GM19463 (cell line): ENCODE measurements around the gene ANKLE2.
A peak's percentile ranks its signal among the peaks of the same experiment; 100 is the strongest.
"Not testable (repeated sequence)": the region's sequence is repeated elsewhere in the genome, so short reads cannot be mapped to it uniquely, and the experiment has no call there.

ENCODE experiments used
- ATAC-seq: cut with Tn5 transposase; IDR thresholded peaks from one replicate; pipeline ENCODE4 v1.9.1; 2021; ENCODE audit warnings: mild to moderate bottlenecking, moderate library complexity; ENCODE audit not compliant: unreplicated experiment

The ANKLE2 gene

DNA sequence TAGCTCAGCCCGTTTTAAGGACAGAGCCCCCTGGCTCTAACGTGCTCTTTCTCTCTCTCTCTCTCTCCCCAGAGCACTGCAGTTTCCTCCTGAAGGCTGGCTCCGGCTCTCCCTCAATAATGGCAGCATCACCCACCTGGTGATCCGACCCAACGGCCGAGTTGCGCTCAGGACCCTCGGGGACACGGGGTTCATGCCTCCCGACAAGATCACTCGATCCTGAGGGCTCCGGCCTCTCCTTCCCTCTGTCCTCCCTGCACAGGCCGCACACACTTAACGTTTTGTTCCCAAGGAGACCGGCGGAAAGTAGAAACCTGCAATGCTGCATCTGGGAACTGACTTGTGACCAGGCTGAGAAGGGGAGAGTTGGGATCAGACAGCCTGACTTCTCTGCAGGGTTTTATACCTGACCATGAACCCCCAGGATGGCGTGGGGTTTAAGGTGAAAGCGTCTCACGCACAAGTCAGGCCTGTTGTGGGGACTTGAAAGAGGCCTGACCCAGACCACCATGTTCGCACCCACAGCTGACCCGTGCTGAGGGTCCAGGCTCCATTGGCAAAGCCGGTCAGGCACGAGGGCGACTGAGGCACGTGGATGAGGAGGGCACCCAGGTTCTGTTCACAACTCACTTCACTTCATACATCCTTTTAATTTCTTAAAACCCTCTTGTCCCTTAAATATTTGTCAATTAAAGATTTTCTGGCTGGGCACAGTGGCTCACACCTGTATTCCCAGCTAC, 40.9 kb downstream of the ANKLE2 start:
- ATAC-seq: no peak

DNA sequence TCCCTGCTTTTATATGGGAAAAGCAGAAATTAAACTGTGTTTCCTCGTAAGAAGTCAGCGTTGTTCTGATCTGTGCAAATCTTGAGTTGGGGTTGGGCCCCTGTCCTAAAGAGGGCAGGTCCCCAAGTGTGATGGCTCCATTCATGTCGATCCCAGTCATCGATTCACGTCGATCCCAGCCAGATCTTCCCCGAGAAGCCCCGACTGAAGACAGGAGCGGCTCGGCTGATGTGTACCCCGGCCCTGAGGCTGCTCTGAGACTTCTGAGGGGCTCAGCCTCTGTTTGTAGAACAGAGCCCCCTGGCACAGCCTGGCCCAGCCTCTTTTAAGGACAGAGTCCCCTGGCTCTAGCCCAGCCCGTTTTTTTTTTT, 41.7 kb downstream of the ANKLE2 start:
- no peak for ATAC-seq

DNA sequence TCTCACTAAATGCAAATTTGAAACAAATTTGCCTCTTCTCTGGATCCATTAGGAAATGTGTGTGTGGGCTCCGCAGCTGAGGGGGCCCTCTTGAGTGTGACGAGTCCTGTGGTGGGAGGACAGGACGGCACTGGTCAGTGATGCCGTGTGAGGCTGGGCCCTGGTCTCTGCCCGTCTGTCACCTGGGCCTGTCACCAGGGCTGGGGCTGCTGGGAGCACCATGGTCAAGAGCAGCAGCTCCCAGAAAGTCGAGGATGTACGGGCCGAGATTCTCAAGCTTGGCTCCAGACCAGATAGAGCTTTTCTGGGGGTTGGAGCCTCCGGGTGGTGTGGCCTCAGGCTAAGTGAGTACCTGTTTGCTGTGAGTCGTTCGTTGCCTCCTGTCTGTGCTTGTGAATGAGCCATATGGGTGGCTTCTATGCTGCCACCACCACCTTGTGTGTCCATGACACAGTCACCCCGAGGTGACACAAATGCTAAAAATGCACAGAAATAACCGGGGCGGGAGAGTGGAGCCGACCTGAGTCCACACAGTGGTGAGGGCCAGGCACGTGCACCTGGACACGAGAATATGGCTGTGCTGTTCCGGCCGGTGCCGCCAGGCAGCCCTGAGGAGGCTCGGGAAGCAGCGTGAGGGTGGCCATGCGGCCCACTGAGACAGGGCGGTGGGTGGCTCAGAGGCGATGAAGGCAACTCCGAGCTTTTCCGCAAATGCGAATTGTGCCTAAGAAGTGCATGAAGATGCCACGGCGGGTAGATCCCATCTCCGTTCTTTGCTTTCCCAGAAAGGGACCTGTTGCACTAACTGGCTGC, 42.3 kb downstream of the ANKLE2 start:
- no peak for ATAC-seq

DNA sequence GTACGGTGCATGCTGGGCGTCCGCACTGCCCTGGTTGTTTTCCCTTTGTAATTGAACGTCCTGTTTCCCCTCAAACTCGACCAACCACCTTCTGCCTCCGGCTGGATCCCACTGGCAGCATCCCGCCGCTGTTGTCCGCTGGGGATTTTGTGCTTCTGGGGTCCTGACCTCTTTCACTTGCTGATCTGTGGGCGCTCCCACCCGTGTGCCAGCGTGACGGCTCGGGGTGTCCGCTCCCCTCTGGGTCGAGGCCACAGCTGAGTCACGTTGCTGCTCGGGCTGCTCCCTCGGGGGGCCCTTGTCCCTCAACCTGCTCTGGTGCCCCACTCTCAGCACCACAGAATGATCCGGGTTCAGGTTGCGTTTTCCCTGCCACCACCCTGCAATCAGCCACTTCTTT, 43.0 kb downstream of the ANKLE2 start:
- no peak for ATAC-seq

DNA sequence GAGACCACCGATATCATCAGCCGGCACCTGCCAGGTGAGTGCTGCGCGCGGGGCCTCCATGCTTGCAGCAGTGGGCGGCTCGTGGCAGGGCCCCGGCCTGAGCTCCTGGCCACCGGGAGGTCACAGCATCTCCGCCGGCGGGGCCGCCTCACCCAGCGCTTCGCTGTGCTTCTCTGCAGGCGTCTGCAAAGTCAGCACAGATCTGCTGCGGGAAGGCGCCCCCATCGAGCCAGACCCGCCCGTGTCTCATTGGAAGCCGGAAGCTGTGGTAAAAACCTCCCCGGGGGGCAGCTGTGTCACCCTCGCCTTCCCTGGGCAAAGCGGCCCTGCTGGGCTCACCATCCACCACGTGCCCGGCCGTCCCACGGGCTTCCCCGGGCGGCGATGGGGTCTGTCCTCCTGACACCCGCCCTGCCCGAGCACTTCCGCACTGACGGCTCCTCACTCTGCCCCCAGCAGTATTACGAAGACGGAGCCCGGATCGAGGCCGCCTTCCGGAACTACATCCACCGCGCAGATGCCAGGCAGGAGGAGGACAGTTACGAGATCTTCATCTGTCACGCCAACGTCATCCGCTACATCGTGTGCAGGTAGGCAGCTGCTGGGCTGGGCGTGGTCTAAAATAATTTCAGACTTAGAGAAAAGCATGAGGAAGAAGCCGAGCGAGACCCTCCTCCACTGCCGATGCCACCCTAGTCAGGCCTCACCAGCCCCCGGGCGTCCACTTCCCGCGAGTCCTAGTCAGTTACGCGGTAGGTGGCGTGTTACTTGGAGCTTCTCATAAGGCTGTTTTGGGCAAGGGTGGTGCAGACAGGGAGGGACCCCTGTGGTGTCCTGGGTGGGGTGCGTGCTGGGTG, 43.9 kb downstream of the ANKLE2 start:
- ATAC-seq: no peak

DNA sequence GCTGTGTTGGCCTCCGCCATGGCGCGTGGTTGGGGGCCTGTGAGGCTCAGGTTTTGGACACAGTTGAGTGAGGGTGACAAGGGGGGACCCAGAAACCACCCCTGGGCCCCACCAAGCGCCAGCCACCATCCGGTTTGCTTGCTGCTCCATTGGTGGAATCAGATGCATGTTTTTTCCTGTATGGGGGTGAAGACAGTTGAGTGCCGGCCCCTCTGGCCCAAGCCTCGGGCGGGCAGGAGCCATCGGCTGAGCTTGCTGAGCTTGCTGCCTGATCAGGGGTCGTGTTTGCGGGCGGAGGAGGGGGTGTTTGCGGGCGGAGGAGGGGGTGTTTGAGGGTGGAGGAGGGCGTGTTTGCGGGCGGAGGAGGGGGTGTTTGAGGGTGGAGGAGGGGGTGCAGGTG, 44.6 kb downstream of the ANKLE2 start:
- ATAC-seq: no peak

DNA sequence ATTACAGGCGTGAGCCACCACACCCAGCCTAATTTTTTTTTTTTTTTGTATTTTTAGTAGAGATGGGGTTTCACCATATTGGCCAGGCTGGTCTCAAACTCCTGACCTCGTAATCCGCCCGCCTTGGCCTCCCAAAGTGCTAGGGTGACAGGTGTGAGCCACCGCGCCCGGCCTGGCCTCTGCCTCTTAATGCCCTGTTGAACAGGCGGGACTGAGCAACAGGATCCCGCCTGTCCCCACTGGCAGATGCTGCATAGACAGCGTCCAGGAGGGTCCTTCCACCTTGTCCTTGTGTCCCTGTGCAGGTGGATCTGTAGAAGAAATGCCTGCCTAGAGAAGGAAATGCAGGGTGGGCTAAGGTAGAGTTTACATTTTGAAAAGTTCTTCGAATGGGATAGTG, 45.3 kb downstream of the ANKLE2 start:
- ATAC-seq: no peak

DNA sequence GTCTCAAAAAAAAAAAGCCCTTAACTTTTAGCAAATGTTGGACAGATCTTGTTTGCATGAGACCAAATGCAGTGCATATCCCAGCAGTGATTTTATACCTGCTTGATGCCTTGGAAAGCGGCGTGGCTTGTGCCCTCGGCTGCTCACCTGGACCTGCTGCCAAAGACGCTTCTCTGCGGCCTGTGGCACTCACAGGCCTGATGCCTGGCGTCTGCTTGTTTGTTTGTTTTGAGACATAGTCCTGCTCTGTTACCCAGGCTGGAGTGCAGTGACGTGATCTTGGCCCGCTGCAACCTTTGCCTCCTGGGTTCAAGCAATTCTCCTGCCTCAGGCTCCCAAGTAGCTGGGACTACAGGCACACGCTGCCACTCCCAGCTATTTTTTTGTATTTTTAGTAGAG, 45.8 kb downstream of the ANKLE2 start:
- ATAC-seq: no peak

DNA sequence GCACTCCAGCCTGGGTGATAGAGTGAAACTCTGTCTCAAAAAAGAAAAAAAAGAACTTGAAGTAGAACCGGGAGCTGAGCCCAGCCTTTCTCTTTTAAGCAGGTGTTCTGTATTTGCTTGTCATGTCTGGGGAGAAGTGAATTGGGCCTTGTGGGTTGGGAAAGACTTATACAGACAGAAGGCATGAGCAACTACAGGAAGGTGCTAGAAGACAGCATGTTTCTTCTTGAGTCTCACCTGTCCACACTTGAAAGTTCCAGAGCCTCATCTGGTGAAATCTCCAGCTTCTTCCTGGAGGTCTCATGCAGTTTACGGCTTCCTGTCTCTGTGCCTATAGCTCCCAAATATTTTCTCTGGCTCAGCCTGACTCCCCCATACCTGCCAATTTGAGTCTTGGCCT, 48.5 kb downstream of the ANKLE2 start:
- no peak for ATAC-seq

DNA sequence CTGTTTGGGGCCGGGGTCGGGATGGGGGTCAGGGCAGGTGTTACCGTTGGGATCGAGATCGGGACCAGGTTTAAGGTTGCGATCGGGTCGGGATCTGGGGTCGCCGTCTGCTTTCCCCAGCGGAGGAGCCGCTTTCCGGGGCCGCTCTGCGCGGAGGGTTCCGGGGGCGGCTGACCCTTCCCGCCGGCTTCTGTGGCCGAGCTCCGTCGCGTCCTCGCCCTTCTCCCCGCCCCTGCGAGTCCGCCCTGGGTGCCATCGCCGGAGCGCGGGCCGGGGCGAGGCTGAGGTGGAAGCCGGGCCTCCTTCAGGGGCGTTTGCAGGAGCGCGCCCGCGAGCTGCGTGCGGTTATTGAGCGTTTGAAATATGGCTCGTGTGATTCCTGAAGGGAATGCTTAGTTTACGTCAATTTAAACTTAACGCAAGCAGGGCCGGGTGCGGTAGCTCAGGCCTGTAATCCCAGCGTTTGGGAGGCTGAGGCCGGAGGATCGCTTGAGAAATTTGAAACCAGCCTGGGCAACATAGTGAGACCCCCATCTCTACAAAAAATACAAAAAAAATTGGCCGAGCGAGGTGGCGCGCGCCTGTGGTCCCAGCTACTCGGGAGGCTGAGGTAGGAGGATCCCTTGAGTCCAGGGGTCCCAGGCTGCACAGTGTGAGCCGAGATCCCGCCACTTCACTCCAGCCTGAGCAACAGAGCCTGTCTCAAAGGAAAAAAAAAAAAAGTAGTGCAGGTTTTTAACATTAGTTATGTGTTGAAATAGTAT, 50.4 kb downstream of the ANKLE2 start:
- ATAC-seq: no peak

DNA sequence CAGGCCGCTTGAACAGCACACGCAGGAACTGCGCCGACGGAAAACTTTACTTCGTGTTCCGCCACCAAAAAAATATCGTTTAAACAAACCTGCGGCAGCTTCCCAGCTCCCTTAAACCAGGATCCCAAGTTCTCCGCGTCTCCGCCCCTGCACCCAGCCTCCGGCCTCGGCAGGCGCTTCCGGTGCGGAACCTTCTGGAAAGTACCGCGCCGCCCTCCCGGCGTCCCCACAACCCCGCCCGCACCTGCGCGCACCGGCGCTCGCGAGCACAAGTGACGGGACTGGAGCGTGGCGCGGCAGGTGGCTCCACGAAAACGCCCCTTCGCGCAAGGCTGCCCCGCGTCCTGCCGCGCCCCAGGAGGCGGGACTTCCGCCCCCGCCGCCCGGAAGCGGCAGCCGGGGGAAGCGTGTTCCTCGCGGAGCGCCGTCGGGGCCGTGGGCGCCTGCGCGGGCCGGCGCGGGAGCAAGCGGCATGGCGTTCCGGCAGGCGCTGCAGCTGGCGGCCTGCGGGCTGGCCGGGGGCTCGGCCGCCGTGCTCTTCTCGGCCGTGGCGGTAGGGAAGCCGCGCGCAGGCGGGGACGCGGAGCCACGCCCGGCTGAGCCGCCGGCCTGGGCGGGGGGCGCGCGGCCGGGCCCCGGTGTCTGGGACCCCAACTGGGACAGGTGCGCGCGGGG, 51.1 kb downstream of the ANKLE2 start, which contains the start of gene PGAM5:
PGAM5 (plus strand) TSS at position 438 of the 675 bp plus-strand sequence; CDS start at position 473, 35 bp downstream.
- peak; percentile 89 for ATAC-seq

DNA sequence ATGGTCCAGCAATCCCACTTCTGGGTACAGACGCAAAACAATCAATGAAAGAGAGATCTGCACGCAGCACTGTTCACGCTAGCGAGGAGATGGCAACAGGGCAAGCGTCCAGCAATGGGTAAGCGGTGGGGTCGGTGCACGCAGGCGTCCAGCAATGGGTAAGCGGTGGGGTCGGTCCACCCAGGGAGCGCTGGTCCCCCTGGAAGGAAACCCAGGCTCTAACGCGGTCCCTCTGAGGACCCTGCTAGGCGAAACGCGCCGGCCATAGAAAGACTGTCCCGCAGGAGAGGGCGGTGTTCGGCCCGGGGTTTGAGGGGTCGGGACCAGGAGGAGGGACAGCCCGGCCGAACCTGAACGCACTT, 51.6 kb downstream of the ANKLE2 start:
- ATAC-seq: peak; percentile 19

DNA sequence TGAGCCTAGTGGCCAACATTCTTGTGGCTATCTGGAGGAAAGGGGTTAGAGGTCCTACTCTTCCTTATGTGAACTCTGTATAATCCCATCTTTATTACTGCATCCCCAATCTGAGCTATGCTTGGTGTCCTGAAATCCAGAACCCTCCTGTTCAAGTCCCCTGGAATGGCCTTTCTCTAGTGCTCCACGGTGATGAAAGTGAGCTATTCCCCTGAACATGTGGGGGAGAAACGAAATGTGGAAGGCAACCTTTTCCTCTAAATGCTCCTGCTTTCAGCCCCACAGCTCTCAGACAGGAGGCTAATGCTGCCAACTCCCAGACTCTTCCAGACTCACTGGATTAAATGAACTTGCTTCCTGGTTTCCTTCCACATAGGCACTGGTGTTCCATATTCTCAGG, 53.5 kb downstream of the ANKLE2 start:
- no peak for ATAC-seq

DNA sequence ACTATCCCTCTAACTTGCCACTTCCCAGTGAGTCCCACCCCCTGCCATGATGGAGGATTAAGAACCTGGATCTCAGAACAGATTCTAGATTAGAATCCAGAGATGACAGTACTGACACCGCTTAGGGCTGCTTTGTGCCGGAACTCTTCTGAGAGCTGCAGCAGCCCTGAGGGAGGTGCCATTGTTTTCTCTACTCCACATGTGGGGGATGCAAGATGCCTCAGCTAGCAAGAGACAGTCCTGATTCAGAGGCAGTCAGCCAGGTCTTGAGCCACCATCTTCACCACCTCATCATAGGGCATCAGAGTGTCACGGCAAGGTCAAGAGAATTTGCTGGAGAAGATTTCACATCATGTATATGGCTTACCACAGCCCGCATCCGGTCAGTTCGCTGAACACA, 54.4 kb downstream of the ANKLE2 start:
- ATAC-seq: no peak

DNA sequence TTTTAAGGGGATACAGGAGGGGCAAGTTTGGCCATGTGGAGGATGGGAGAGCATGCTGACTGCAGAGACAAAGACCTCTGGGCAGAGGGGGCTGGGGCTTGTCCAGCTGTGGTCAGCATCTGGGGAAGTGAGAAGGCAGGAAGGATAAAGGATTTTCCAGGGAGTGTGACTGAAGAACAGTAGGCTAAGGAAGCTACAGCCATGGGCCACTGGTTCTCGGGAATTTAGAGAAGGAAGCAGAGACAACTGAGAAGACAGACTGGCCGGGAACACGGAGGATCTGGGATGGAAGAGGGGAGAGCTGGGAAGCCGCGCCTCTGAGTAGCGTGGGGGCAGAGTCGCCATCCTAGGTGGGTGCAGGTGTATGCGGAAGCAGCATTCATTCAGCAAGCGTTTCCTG, 58.0 kb downstream of the ANKLE2 start:
- no peak for ATAC-seq

DNA sequence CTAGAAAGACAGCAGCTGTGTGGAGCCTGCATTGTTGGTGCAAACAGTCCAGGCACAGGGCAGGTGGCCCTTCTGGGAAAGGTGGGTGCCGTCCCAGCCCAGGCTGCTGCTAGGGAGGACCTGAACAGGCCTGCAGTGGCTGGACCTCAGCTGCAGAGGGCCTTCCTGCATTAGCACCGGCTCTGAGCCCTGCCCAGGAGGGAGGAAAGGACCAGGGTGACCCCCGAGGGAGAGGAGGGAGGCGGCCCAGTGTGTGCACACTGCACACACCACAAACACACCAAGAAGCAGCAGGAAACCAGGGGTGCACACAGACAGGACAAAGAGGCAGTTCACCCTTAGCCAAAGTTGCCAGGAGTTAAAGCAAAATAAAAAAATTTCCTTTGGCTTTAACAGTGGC, 59.0 kb downstream of the ANKLE2 start:
- ATAC-seq: no peak

DNA sequence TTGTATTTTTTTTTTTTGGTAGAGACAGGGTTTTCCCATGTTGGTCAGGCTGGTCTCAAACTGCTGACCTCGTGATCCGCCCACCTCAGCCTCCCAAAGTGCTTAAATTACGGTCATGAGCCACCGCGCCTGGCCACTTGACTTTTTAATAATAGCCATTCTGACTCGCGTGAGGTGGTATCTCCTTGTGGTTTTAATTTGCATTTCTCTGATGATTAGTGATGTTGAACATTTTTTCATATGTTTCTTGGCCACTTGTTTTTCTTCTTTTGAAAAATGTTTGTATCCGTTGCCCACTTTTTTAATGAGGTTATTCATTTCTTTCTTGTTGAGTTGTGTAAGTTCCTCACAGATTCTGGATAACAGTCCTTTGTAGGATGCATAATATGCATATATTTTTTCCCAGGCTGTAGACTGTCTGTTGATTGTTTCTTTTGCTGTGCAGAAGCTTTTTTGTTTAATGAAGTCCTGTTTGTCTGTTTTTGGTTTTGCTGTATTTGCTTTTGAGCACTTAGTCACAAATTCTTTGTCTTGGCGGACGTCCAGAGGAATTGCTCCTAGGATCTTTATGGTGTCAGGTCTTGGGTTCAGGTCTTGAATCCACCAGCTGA, 61.3 kb downstream of the ANKLE2 start:
- ATAC-seq: peak; percentile 51

DNA sequence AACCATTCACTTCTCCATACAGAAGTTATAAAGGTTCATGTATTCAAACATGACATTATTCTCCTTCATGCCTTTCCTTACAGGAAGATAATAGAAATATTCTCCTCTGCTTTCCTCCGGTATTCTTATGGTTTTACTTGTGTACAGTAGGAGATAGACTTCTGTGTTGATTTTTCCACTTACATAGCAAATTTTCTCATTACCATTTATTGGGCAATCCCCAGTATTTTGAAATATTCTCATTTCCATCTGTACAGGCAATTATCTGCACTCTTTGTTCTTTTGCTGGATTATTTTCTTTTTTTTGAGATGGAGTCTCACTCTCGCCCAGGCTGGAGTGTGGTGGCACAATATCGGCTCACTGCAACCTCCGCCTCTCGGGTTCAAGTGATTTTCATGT, 63.3 kb downstream of the ANKLE2 start:
- ATAC-seq: no peak

DNA sequence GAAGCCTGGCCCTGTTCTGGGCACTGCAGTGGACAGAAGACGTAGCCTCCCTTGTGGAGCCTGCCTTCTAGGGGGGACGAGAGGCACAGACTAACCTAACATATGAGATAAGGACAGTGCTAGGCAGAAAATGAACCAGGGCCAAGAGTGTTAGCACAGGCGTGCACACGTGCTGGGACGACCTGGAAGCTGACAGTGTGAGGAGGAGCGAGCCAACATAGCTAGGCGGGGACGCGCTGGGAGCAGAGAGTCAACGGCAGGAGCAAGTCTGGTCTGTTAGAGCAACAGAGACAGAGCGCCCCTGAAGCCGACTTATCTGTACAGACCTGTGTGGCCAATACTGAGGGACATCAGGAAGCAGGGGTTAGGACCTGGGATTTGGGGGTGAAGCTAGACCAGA, 66.2 kb downstream of the ANKLE2 start:
- no peak for ATAC-seq

DNA sequence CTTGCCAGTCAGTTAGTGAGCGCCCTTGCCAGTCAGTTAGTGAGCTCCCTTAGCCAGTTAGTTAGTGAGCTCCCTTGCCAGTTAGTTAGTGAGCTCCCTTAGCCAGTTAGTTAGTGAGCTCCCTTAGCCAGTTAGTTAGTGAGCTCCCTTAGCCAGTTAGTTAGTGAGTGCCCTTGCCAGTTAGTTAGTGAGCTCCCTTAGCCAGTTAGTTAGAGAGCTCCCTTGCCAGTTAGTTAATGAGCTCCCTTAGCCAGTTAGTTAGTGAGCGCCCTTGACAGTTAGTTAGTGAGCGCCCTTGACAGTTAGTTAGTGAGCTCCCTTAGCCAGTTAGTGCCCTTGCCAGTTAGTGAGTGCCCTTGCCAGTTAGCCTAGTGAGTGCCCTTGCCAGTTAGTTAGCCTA, 66.7 kb downstream of the ANKLE2 start:
- not testable (repeated sequence) for ATAC-seq
